H1 (cell line): ENCODE results near the gene CEP95. TPM values are rescaled to one million over a fixed set of nuclear protein-coding genes. Genes with fewer than 3 reads are reported as not detected.

Experiments
- CTCF ChIA-PET: fragments of 300-600 bp; sonication (Branson Sonifier 250); formaldehyde crosslinking; loops from one replicate; lab custom pipeline; 2021; ENCODE audit not compliant: partially characterized antibody; lab: Charles Lee
- POLR2A ChIA-PET: fragments of 300-600 bp; sonication (Branson Sonifier 250); formaldehyde crosslinking; loops from one replicate; lab custom pipeline; 2021; ENCODE audit warnings: inconsistent platforms; ENCODE audit not compliant: partially characterized antibody; lab: Charles Lee
- DNase-seq, 2 experiments: peaks; one replicate each; pipeline versions ENCODE4 v3.0.0 to v3.0.0-alpha.2; 2010 to 2022; ENCODE audit warnings: low spot score in 2 of 2, low read depth in 1 of 2, mixed read lengths in 1 of 2
- FAIRE-seq: peaks from 2 replicates; lab custom pipeline; 2011; peaks lifted over from hg19 to GRCh38; lab: Jason Lieb, UNC
- H2AFZ ChIP-seq: 2 replicates; pipeline ENCODE4 v1.8.1; 2012; ENCODE audit warnings: low read length, inconsistent platforms
- H2AK5ac ChIP-seq: 2 replicates; pipeline ENCODE4 v1.6.1; 2013; ENCODE audit warnings: low read depth, low read length
- H2BK120ac ChIP-seq: replicated peaks from 2 replicates; pipeline ENCODE3; 2013; ENCODE audit warnings: low read depth, low read length, inconsistent platforms
- H2BK12ac ChIP-seq: 2 replicates; pipeline ENCODE4 v1.6.1; 2013; ENCODE audit warnings: low read depth, low read length
- H2BK15ac ChIP-seq: 2 replicates; pipeline ENCODE4 v1.6.1; 2013; ENCODE audit warnings: low read length
- H2BK20ac ChIP-seq: 2 replicates; pipeline ENCODE4 v1.6.1; 2013; ENCODE audit warnings: low read length
- H2BK5ac ChIP-seq: 2 replicates; pipeline ENCODE4 v1.6.1; 2013; ENCODE audit warnings: low read depth, low read length
- H3K14ac ChIP-seq: 2 replicates; pipeline ENCODE4 v1.6.1; 2013; ENCODE audit warnings: inconsistent platforms; ENCODE audit not compliant: insufficient read length
- H3K18ac ChIP-seq: 2 replicates; pipeline ENCODE4 v1.6.1; 2013; ENCODE audit warnings: low read length; ENCODE audit errors: extremely low read depth
- H3K23ac ChIP-seq: 2 replicates; pipeline ENCODE4 v1.6.1; 2013; ENCODE audit warnings: inconsistent platforms; ENCODE audit not compliant: insufficient read length
- H3K23me2 ChIP-seq: 2 replicates; pipeline ENCODE4 v1.6.1; 2013; ENCODE audit warnings: low read depth, low read length
- H3K27ac ChIP-seq: 2 replicates; pipeline ENCODE4 v1.6.1; 2011; ENCODE audit warnings: low read depth, low read length, inconsistent platforms
- H3K27me3 ChIP-seq, 4 experiments: replicated peaks in 1 of 4; 1 replicate in 1 of 4; 2 replicates in 3 of 4; pipeline versions ENCODE4 v1.6.1 to v1.8.1; 2011 to 2013; ENCODE audit warnings: low read length in 3 of 4, mild to moderate bottlenecking in 3 of 4, inconsistent platforms in 2 of 4, mixed read lengths in 2 of 4, moderate library complexity in 1 of 4; ENCODE audit not compliant: control insufficient read depth in 3 of 4, insufficient read depth in 3 of 4; ENCODE audit errors: extremely low read depth in 1 of 4
- H3K36me3 ChIP-seq, 4 experiments: 2 replicates each; pipeline versions ENCODE4 v1.6.1 to v1.8.1; 2011 to 2013; ENCODE audit warnings: mild to moderate bottlenecking in 4 of 4, low read length in 3 of 4, moderate library complexity in 2 of 4, control low read depth in 1 of 4, inconsistent platforms in 1 of 4; ENCODE audit not compliant: insufficient read depth in 4 of 4, control insufficient read depth in 2 of 4
- H3K4ac ChIP-seq: replicated peaks from 2 replicates; pipeline ENCODE3; 2013; ENCODE audit warnings: low read length, low read depth, mixed read lengths, inconsistent platforms; ENCODE audit not compliant: insufficient read length
- H3K4me1 ChIP-seq, 4 experiments: replicated peaks in 1 of 4; 1 replicate in 1 of 4; 2 replicates in 3 of 4; pipeline versions ENCODE4 v1.6.1 to v1.8.1; 2011 to 2013; ENCODE audit warnings: low read length in 3 of 4, inconsistent platforms in 2 of 4, mixed read lengths in 1 of 4; ENCODE audit not compliant: insufficient read depth in 4 of 4, control insufficient read depth in 3 of 4
- H3K4me2 ChIP-seq, 2 experiments: 2 replicates each; pipeline versions ENCODE4 v1.6.1 to v1.8.1; 2011 to 2013; ENCODE audit warnings: low read depth in 2 of 2, low read length in 2 of 2, control low read depth in 1 of 2, inconsistent platforms in 1 of 2, mild to moderate bottlenecking in 1 of 2; ENCODE audit not compliant: insufficient read depth in 1 of 2
- H3K4me3 ChIP-seq, 4 experiments: fragments of 200-600, 300-600 bp in 1 of 4; sonication (generic), shearing (Covaris generic), sonication (Bioruptor Twin) in 1 of 4; 2 replicates each; pipeline versions ENCODE4 v1.5.1 to v1.8.1; 2011 to 2016; ENCODE audit warnings: low read length in 4 of 4, low read depth in 3 of 4, control low read depth in 2 of 4, inconsistent platforms in 2 of 4, mild to moderate bottlenecking in 2 of 4, mixed read lengths in 1 of 4, moderate library complexity in 1 of 4; ENCODE audit not compliant: insufficient read depth in 2 of 4; ENCODE audit errors: extremely low read depth in 1 of 4
- H3K56ac ChIP-seq: replicated peaks from 2 replicates; pipeline ENCODE3; 2013; ENCODE audit warnings: low read depth, mild to moderate bottlenecking, mixed read lengths, low read length, inconsistent platforms; ENCODE audit not compliant: insufficient read length
- H3K79me1 ChIP-seq: 2 replicates; pipeline ENCODE4 v1.6.1; 2013; ENCODE audit warnings: low read depth, low read length, control low read depth
- H3K79me2 ChIP-seq, 2 experiments: 2 replicates each; pipeline versions ENCODE4 v1.6.1 to v1.8.1; 2012 to 2013; ENCODE audit warnings: low read length in 2 of 2, mild to moderate bottlenecking in 2 of 2, inconsistent platforms in 1 of 2; ENCODE audit not compliant: insufficient read depth in 2 of 2, control insufficient read depth in 1 of 2
- H3K9ac ChIP-seq, 4 experiments: replicated peaks in 1 of 4; 1 replicate in 1 of 4; 2 replicates in 3 of 4; pipeline versions ENCODE4 v1.6.1 to v1.8.1; 2011 to 2013; ENCODE audit warnings: low read depth in 3 of 4, low read length in 3 of 4, control low read depth in 2 of 4, mild to moderate bottlenecking in 2 of 4, moderate library complexity in 2 of 4, inconsistent platforms in 1 of 4; ENCODE audit errors: extremely low read depth in 1 of 4
- H3K9me3 ChIP-seq, 2 experiments: 2 replicates each; pipeline versions ENCODE4 v1.6.1 to v1.8.1; 2012 to 2013; ENCODE audit warnings: mild to moderate bottlenecking in 2 of 2, moderate library complexity in 2 of 2, control low read depth in 1 of 2, inconsistent platforms in 1 of 2, low read depth in 1 of 2, low read length in 1 of 2, mixed read lengths in 1 of 2; ENCODE audit not compliant: insufficient read depth in 2 of 2
- H4K20me1 ChIP-seq, 2 experiments: replicated peaks in 1 of 2; 2 replicates each; pipeline versions ENCODE3 to v1.8.1; 2011 to 2013; ENCODE audit warnings: inconsistent platforms in 2 of 2, low read length in 2 of 2, mild to moderate bottlenecking in 1 of 2; ENCODE audit not compliant: insufficient read depth in 2 of 2, control insufficient read depth in 1 of 2
- H4K5ac ChIP-seq: 2 replicates; pipeline ENCODE4 v1.6.1; 2013; ENCODE audit warnings: low read length, low read depth, mixed read lengths, inconsistent platforms; ENCODE audit not compliant: insufficient read length
- H4K8ac ChIP-seq: 2 replicates; pipeline ENCODE4 v1.8.0; 2013; ENCODE audit warnings: mild to moderate bottlenecking, moderate library complexity, low read length, inconsistent platforms; ENCODE audit not compliant: insufficient read depth; ENCODE audit errors: extremely low read depth
- H4K91ac ChIP-seq: replicated peaks from 2 replicates; pipeline ENCODE3; 2013; ENCODE audit warnings: low read length, mixed read lengths, inconsistent platforms; ENCODE audit not compliant: insufficient read length
- BRCA1 ChIP-seq: IDR thresholded peaks from 2 replicates; pipeline ENCODE4 v1.6.1; 2012; ENCODE audit warnings: low read depth, low read length, improper control_type of control experiment
- SIN3A ChIP-seq, 2 experiments: IDR thresholded peaks in 1 of 2; conservative IDR thresholded peaks in 1 of 2; 2 replicates each; pipeline ENCODE4 v1.6.1; 2011 to 2012; ENCODE audit warnings: low read length in 2 of 2, improper control_type of control experiment in 1 of 2, low read depth in 1 of 2, mild to moderate bottlenecking in 1 of 2
- SRF ChIP-seq: IDR thresholded peaks from 2 replicates; pipeline ENCODE4 v1.6.1; 2011; ENCODE audit warnings: mild to moderate bottlenecking, low read depth, low read length, moderate library complexity
- TAF1 ChIP-seq: IDR thresholded peaks from 2 replicates; pipeline ENCODE4 v1.6.1; 2011; ENCODE audit warnings: mild to moderate bottlenecking, low read depth, low read length
- WGBS, 2 experiments: shearing (Covaris generic) in 1 of 2; methylation state at CpG; one replicate each; pipeline versions ENCODE4 v1.1.6 to v1.1.7; 2013 to 2015; ENCODE audit warnings: low lambda C conversion rate in 2 of 2, mixed read lengths in 2 of 2, inconsistent platforms in 1 of 2, low coverage in 1 of 2, missing lambda C conversion rate in 1 of 2; ENCODE audit not compliant: insufficient replicate concordance in 2 of 2, insufficient coverage in 1 of 2, insufficient read length in 1 of 2; ENCODE audit errors: extremely low coverage in 1 of 2, missing lambda C conversion rate in 1 of 2; 5-methylcytosine and 5-hydroxymethylcytosine counted together
- polyA plus RNA-seq, 7 experiments: library from polyadenylated mRNA; depleted of rRNA in 3 of 7; stranded (reverse) in 5 of 7; unstranded in 2 of 7; fragments of >200 nt in 5 of 7; fragments of 200-250 nt in 2 of 7; gene quantifications; 1 replicate in 5 of 7; 2 replicates in 1 of 7; 4 replicates in 1 of 7; pipeline versions ENCODE4 v1.2.1 to v1.2.3, GENCODE V29; 2011 to 2013; ENCODE audit warnings: missing spikeins in 2 of 7, mixed read lengths in 2 of 7
- total RNA-seq: library from RNA; stranded (reverse); fragmentation: NEBNext Ultra II Directional; extraction: Animal tissue kit (Norgen Biotek cat#: 25700); gene quantifications from 2 replicates; pipeline ENCODE4 v1.2.1, GENCODE V29; 2021

The CEP95 gene
- total and polyA plus RNA-seq, 2 of the 8 experiments (the other 6 are each of a cell fraction or from before 2014, with no cell fraction given): 22.3 to 51.5 TPM

DNA sequence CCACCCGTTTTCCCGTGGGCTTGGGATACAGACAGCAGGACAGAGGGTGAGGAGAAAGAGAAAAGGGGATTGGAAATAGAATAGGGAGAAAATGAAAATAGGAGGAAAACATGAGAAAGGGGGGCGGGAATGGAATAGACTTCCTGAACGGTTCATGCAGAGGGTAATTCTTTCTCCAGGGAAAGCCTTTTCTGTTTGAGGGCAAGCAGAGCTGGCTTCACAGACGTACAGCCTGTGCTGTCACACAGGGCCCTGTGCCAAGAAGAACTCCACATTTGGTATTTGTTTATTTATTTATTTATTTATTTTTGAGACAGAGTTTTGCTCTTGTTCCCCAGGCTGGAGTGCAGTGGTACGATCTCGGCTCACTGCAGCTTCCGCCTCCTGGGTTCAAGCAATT lies 45.8 kb upstream of the CEP95 start:
- Histone ChIP-seq H3K79me2 (no peaks in the 10 kb centered on the region), H3K27me3 (no peaks in the 10 kb centered on the region; a peak in 1 of 7 replicates), H3K4me3 (no peak overlapping the region), H3K27ac (no peak overlapping the region), H3K18ac (no peak overlapping the region), H4K20me1 (no peaks in the 10 kb centered on the region), H2AFZ (no peak overlapping the region), H3K4me2 (no peak overlapping the region), H2BK12ac (no peak overlapping the region), H2AK5ac (no peak overlapping the region), H3K9me3 (no peaks in the 10 kb centered on the region), H2BK120ac (no peak overlapping the region), H3K4ac (no peak overlapping the region), H3K23me2 (no peaks in the 10 kb centered on the region), H4K91ac (no peak overlapping the region), H2BK15ac (no peak overlapping the region), H4K8ac (no peak overlapping the region), H3K9ac (no peak overlapping the region), H3K4me1 (no peaks in the 10 kb centered on the region), H3K56ac (no peak overlapping the region), H3K79me1 (no peaks in the 10 kb centered on the region), H2BK5ac (no peak overlapping the region), H3K14ac (no peak overlapping the region), H2BK20ac (no peak overlapping the region), H3K23ac (no peak overlapping the region), H4K5ac (no peak overlapping the region), H3K36me3 (no peaks in the 10 kb centered on the region)
- TF ChIP-seq SIN3A (conservative IDR thresholded peaks at IDR 0.05 in 1 of 2, IDR thresholded peaks at IDR 0.05 in 1 of 2; ENCODE audit: low read depth in 1 of 2, low read length in 2 of 2) (no peak), BRCA1 (no peak), TAF1 (no peak), SRF (no peak)
- CTCF ChIA-PET: interaction anchor here (0.6 to 1.3 kb wide), 2 partner anchors 41 to 183 kb away, joined by 3 read pairs; no protein-coding TSS in a partner anchor
- FAIRE-seq (no peak), DNase-seq (no peak)
- WGBS, 2 experiments: 94 to 100% methylated on average over 1 to 8 of the region's 8 CpGs
- POLR2A ChIA-PET: no interaction called here
